ENCODE data around the gene LGALSL. TPM values are rescaled to one million over a fixed set of nuclear protein-coding genes. Genes with fewer than 3 reads are reported as not detected.

LGALSL gene
- total and polyA plus RNA-seq, 9 of the 15 experiments (the other 6 are each of a cell fraction or from before 2014, with no cell fraction given), result 0.04 to 0.29 (median 0.14) TPM; not detected in 3

DNA sequence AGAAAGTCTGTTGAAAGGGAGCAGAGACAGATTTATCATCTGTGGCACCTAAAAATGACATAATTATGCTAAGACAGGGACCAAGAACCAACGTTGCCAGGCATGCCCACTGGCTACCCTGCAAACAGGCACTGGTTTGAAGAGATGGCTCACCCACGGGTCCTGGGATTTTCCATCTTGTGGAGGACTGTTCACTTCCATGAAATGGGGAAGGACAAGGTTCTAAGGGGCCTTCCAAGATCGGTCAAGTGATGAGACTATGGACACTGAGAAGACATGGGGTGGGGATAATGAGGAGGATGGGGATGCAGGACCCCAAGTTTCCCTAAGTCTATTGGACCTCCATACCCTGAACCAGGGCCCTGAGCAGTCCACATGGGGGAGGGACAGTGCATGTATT lies 18.9 kb downstream of the LGALSL start:
- 3% methylated on average over 3 of the region's 3 CpGs for WGBS (ENCODE audit: insufficient coverage, low coverage, missing lambda C conversion rate)
- CTCF ChIA-PET (ENCODE audit: low intra/inter-chr PET ratio), result no interaction called here
- no peak for TF ChIP-seq RBM34 (IDR thresholded peaks at IDR 0.05; ENCODE audit: borderline replicate concordance, insufficient read depth, low read length)
- TF ChIP-seq ZBTB7A (IDR thresholded peaks at IDR 0.05; ENCODE audit: borderline replicate concordance, control insufficient read depth, low read depth, low read length), result no peak
- TF ChIP-seq, protein P1, sequence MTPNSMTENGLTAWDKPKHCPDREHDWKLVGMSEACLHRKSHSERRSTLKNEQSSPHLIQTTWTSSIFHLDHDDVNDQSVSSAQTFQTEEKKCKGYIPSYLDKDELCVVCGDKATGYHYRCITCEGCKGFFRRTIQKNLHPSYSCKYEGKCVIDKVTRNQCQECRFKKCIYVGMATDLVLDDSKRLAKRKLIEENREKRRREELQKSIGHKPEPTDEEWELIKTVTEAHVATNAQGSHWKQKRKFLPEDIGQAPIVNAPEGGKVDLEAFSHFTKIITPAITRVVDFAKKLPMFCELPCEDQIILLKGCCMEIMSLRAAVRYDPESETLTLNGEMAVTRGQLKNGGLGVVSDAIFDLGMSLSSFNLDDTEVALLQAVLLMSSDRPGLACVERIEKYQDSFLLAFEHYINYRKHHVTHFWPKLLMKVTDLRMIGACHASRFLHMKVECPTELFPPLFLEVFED (CRISPR knock-in tag; conservative IDR thresholded peaks at IDR 0.05), result no peak
- no peak for TF ChIP-seq KLF16 (IDR thresholded peaks at IDR 0.05)
- TF ChIP-seq ZC3H4 (CRISPR knock-in tag; IDR thresholded peaks at IDR 0.05; ENCODE audit: borderline replicate concordance), result no peak
- no peak for TF ChIP-seq TBP (optimal IDR thresholded peaks at IDR 0.05; ENCODE audit: low read depth, low read length)
- TF ChIP-seq, protein P2, sequence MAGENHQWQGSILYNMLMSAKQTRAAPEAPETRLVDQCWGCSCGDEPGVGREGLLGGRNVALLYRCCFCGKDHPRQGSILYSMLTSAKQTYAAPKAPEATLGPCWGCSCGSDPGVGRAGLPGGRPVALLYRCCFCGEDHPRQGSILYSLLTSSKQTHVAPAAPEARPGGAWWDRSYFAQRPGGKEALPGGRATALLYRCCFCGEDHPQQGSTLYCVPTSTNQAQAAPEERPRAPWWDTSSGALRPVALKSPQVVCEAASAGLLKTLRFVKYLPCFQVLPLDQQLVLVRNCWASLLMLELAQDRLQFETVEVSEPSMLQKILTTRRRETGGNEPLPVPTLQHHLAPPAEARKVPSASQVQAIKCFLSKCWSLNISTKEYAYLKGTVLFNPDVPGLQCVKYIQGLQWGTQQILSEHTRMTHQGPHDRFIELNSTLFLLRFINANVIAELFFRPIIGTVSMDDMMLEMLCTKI (IDR thresholded peaks at IDR 0.05; ENCODE audit: partially characterized antibody), result no peak
- no peak for TF ChIP-seq NR3C1 (CRISPR knock-in tag; IDR thresholded peaks at IDR 0.05)
- TF ChIP-seq, protein P3, sequence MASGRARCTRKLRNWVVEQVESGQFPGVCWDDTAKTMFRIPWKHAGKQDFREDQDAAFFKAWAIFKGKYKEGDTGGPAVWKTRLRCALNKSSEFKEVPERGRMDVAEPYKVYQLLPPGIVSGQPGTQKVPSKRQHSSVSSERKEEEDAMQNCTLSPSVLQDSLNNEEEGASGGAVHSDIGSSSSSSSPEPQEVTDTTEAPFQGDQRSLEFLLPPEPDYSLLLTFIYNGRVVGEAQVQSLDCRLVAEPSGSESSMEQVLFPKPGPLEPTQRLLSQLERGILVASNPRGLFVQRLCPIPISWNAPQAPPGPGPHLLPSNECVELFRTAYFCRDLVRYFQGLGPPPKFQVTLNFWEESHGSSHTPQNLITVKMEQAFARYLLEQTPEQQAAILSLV (tag; IDR thresholded peaks at IDR 0.05), result no peak
- TF ChIP-seq MAFF (IDR thresholded peaks at IDR 0.05; ENCODE audit: low read length), result no peak
- TF ChIP-seq GATAD2B (IDR thresholded peaks at IDR 0.05; ENCODE audit: borderline replicate concordance), result no peak
- TF ChIP-seq POLR3A (IDR thresholded peaks at IDR 0.05; ENCODE audit: borderline replicate concordance, extremely low read depth, insufficient read depth, insufficient read length), result no peak
- TF ChIP-seq, protein P4, sequence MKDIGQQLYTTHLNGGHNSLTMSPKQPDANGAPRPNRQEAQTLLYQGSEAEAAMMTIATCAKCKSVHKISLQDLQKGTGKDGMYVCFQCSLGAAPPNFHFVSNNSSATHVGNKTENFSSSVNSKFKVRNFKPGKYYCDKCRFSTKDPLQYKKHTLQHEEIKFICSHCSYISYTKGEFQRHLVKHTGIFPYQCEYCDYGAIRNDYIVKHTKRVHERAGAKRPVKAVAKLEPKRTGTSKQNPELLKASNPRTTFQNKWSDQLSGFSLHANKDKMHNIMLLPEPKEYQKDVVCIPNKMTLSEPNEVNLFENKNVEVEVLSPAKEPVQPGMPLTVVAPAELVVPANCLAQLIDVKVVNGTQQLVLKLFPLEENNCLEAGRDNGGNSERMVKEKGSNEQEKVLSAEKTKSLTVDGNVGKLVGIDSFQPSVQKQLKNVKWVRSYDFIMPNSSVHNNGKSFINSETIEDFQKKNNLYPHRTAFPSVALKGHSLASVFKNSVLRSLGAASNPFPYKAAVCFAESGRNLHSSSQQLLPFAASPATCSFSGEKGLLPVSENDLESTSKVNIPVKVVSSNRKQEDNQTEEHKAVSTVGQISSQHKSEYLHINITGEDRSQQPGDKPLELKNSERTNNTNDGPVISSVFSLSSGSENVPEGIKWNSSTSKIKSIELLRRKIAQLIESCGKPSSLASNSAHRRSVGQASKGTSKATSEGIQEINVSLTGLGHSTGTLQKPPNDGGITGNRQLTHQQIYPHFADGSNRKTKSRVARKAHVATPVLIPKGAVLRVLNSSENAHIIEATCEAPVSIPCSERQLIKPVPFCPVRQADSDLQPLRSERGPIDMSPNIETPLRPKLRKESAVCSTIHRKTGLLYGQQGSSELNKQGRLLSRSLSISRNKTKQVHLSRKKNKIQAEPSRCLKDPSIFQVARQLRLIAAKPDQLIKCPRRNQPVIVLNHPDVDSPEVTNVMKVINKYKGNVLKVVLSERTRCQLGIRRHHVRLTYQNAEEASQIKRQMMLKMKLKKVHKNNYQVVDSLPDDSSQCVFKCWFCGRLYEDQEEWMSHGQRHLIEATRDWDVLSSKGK (CRISPR knock-in tag; IDR thresholded peaks at IDR 0.05), result no peak
- TF ChIP-seq ZNF217 (CRISPR knock-in tag; IDR thresholded peaks at IDR 0.05), result no peak
- TF ChIP-seq SMAD4 (CRISPR knock-in tag; conservative IDR thresholded peaks at IDR 0.05), result no peak

More for the DNA sequence above, 18.9 kb downstream of the LGALSL start:
- no TSS peak for BruUV-seq (replicated peaks)
- Histone ChIP-seq H3K27me3 (ENCODE audit: control insufficient read depth in 2 of 2, insufficient read depth in 2 of 2, low read length in 2 of 2) (peaks cover 23 to 25% of the 10 kb centered on the region in 2 experiments), H3K79me2 (ENCODE audit: control insufficient read depth, insufficient read depth, low read length) (no peaks in the 10 kb centered on the region), H2AFZ (ENCODE audit: low read depth, low read length) (no peak overlapping the region), H3K36me3 (ENCODE audit: control insufficient read depth, insufficient read depth, low read length) (no peaks in the 10 kb centered on the region), H3K9me3 (replicated peaks; ENCODE audit: control insufficient read depth, insufficient read depth, low read depth, low read length) (no peaks in the 10 kb centered on the region), H3K27ac (ENCODE audit: extremely low read depth, low read depth, low read length) (no peak overlapping the region), H4K20me1 (replicated peaks; ENCODE audit: control insufficient read depth, insufficient read depth, low read length) (no peaks in the 10 kb centered on the region), H3K4me1 (replicated peaks in 1 of 2; ENCODE audit: control insufficient read depth in 2 of 2, insufficient read depth in 2 of 2, low read length in 2 of 2) (peaks cover 0 to 4% of the 10 kb centered on the region in 2 experiments; a peak in 2 of 5 replicates), H3K4me3 (no peak overlapping the region), H3K9me1 (ENCODE audit: control insufficient read depth, insufficient read depth, low read length) (no peaks in the 10 kb centered on the region), H3K4me2 (ENCODE audit: insufficient read depth, low read length) (no peak overlapping the region), H3K9ac (ENCODE audit: insufficient read depth in 1 of 2, low read depth in 2 of 2, low read length in 2 of 2) (no peak overlapping the region)
- FAIRE-seq, result no peak
- DNase-seq (ENCODE audit: extremely low read depth in 1 of 4, low spot score in 3 of 4), result no peak
- no peak for ATAC-seq
- in situ Hi-C loops (cut with MboI) (no loop called here), intact Hi-C loops (cut with micrococcal nuclease) (no loop called here)
- POLR2A ChIA-PET, result no interaction called here

All from K562 (cell line).